ENCODE data around the gene TCF7. TPM values are rescaled to one million over a fixed set of nuclear protein-coding genes. Genes with fewer than 3 reads are reported as not detected.
A peak's percentile ranks its signal among the peaks of the same experiment; 100 is the strongest.

Gene TCF7
- total RNA-seq, 1 donor from 2014 or later: 0.55 TPM

- Mint-ChIP-seq H3K9me3 (ENCODE audit: low read depth) (no peaks in the 10 kb centered on the region), H3K4me3 (ENCODE audit: unreplicated experiment) (no peak overlapping the region), H3K36me3 (ENCODE audit: low read depth) (no peaks in the 10 kb centered on the region), H3K27ac (ENCODE audit: unreplicated experiment) (no peak overlapping the region), H3K27me3 (ENCODE audit: low read depth) (no peaks in the 10 kb centered on the region), H3K4me1 (ENCODE audit: low read depth) (no peaks in the 10 kb centered on the region)
- no peak for TF ChIP-seq CTCF (IDR thresholded peaks at IDR 0.05)
- DNase-seq (ENCODE audit: low spot score): peak; percentile 12
These were observed 22.8 kb upstream of the TCF7 start for GRCh38 chr5:134091626-134092121.

- DNase-seq (ENCODE audit: low spot score): no peak
- Mint-ChIP-seq H3K4me1 (ENCODE audit: low read depth) (no peaks in the 10 kb centered on the region), H3K9me3 (ENCODE audit: low read depth) (no peaks in the 10 kb centered on the region), H3K4me3 (ENCODE audit: unreplicated experiment) (no peak overlapping the region), H3K27ac (ENCODE audit: unreplicated experiment) (no peak overlapping the region), H3K27me3 (ENCODE audit: low read depth) (peaks cover 1% of the 10 kb centered on the region), H3K36me3 (ENCODE audit: low read depth) (no peaks in the 10 kb centered on the region)
- no peak for TF ChIP-seq CTCF (IDR thresholded peaks at IDR 0.05)
These were observed 21.6 kb upstream of the TCF7 start for GRCh38 chr5:134092875-134093274.

GRCh38 chr5:134093351-134093750 is 21.1 kb upstream of the TCF7 start:
- Mint-ChIP-seq H3K4me3 (ENCODE audit: unreplicated experiment) (no peak overlapping the region), H3K36me3 (ENCODE audit: low read depth) (no peaks in the 10 kb centered on the region), H3K27ac (ENCODE audit: unreplicated experiment) (no peak overlapping the region), H3K4me1 (ENCODE audit: low read depth) (no peaks in the 10 kb centered on the region), H3K9me3 (ENCODE audit: low read depth) (no peaks in the 10 kb centered on the region), H3K27me3 (ENCODE audit: low read depth) (peaks cover 1% of the 10 kb centered on the region)
- no peak for DNase-seq (ENCODE audit: low spot score)
- TF ChIP-seq CTCF (IDR thresholded peaks at IDR 0.05): no peak

- peaks cover 3% of the 10 kb centered on the region for H3K4me1 Mint-ChIP-seq (ENCODE audit: low read depth)
- DNase-seq (ENCODE audit: low spot score): no peak
- no peak overlapping the region for H3K4me3 Mint-ChIP-seq (ENCODE audit: unreplicated experiment)
- TF ChIP-seq CTCF (IDR thresholded peaks at IDR 0.05): no peak
- H3K36me3 Mint-ChIP-seq (ENCODE audit: low read depth): no peaks in the 10 kb centered on the region
- no peaks in the 10 kb centered on the region for H3K9me3 Mint-ChIP-seq (ENCODE audit: low read depth)
- no peak overlapping the region for H3K27ac Mint-ChIP-seq (ENCODE audit: unreplicated experiment)
- peaks cover 1% of the 10 kb centered on the region for H3K27me3 Mint-ChIP-seq (ENCODE audit: low read depth)
These were observed 19.2 kb upstream of the TCF7 start for GRCh38 chr5:134095293-134095692.

GRCh38 chr5:134095887-134096589 is 18.4 kb upstream of the TCF7 start:
- Mint-ChIP-seq H3K9me3 (ENCODE audit: low read depth) (no peaks in the 10 kb centered on the region), H3K4me1 (ENCODE audit: low read depth) (peaks cover 11% of the 10 kb centered on the region), H3K27me3 (ENCODE audit: low read depth) (peaks cover 1% of the 10 kb centered on the region), H3K36me3 (ENCODE audit: low read depth) (no peaks in the 10 kb centered on the region), H3K4me3 (ENCODE audit: unreplicated experiment) (no peak overlapping the region), H3K27ac (ENCODE audit: unreplicated experiment) (no peak overlapping the region)
- TF ChIP-seq CTCF (IDR thresholded peaks at IDR 0.05): no peak
- no peak for DNase-seq (ENCODE audit: low spot score)
